Nucleus accumbens (tissue), 56 donors: Measurements from ENCODE around the gene SPOCD1.
A peak's percentile ranks its signal among the peaks of the same experiment; 100 is the strongest.
"Not testable (repeated sequence)": the region's sequence is repeated elsewhere in the genome, so short reads cannot be mapped to it uniquely, and the experiment has no call there.

Experiments
- DNase-seq, 56 donors: peaks; one replicate each; lab custom pipeline; 2025; lab: John Stamatoyannopoulos, UW

SPOCD1 gene

GRCh38 chr1:31830511-31830910 lies 14.7 kb upstream of the SPOCD1 start:
- DNase-seq = no peak

GRCh38 chr1:31830065-31830464 lies 14.2 kb upstream of the SPOCD1 start:
- DNase-seq = no peak

- DNase-seq = no peak
Observed at GRCh38 chr1:31828926-31829690, 13.3 kb upstream of the SPOCD1 start.

GRCh38 chr1:31828341-31828740 lies 12.5 kb upstream of the SPOCD1 start:
- DNase-seq = no peak

GRCh38 chr1:31823780-31824179 lies 8.0 kb upstream of the SPOCD1 start:
- no peak for DNase-seq

- DNase-seq = peak in 32 of 56 donors; percentile 12 to 76 (median 43)
Observed at GRCh38 chr1:31822766-31823165, 6.9 kb upstream of the SPOCD1 start.

- DNase-seq = not testable (repeated sequence)
Observed at GRCh38 chr1:31820196-31820595, 4.4 kb upstream of the SPOCD1 start.

- no peak for DNase-seq
Observed at GRCh38 chr1:31818206-31818605, 2.4 kb upstream of the SPOCD1 start.

GRCh38 chr1:31816947-31817346 lies 1.1 kb upstream of the SPOCD1 start:
- not testable (repeated sequence) for DNase-seq

- DNase-seq = not testable (repeated sequence)
Observed at GRCh38 chr1:31816501-31816900, 679 bp upstream of the SPOCD1 start.

- no peak for DNase-seq
Observed at GRCh38 chr1:31815307-31815645, 546 bp downstream of the SPOCD1 start.

GRCh38 chr1:31814631-31815306 lies 1.1 kb downstream of the SPOCD1 start:
- no peak for DNase-seq

- peak in 2 of 56 donors; percentile 32 to 44 for DNase-seq
Observed at GRCh38 chr1:31814041-31814511, 1.7 kb downstream of the SPOCD1 start.

- peak in 3 of 56 donors; percentile 38 to 56 (median 49) for DNase-seq
Observed at GRCh38 chr1:31812158-31812829, 3.5 kb downstream of the SPOCD1 start.

- DNase-seq = peak in 55 of 56 donors; percentile 42 to 94 (median 83)
Observed at GRCh38 chr1:31811605-31812004, 4.2 kb downstream of the SPOCD1 start.

GRCh38 chr1:31809698-31810097 lies 6.1 kb downstream of the SPOCD1 start:
- DNase-seq = no peak

- no peak for DNase-seq
Observed at GRCh38 chr1:31807273-31808048, 8.4 kb downstream of the SPOCD1 start.

GRCh38 chr1:31805318-31805717 lies 10.5 kb downstream of the SPOCD1 start:
- no peak for DNase-seq

GRCh38 chr1:31804098-31804497 lies 11.7 kb downstream of the SPOCD1 start:
- no peak for DNase-seq

GRCh38 chr1:31803610-31804009 lies 12.2 kb downstream of the SPOCD1 start:
- DNase-seq = no peak
